DMS153 treated with DMSO at 0.1 percent for 48 hours (cell line): ENCODE results near the gene ZNF384.

Source experiments
- DNase-seq: peaks from one replicate; lab custom pipeline; 2025; ENCODE audit not compliant: unreplicated experiment; lab: John Stamatoyannopoulos, UW

ZNF384 gene

DNA sequence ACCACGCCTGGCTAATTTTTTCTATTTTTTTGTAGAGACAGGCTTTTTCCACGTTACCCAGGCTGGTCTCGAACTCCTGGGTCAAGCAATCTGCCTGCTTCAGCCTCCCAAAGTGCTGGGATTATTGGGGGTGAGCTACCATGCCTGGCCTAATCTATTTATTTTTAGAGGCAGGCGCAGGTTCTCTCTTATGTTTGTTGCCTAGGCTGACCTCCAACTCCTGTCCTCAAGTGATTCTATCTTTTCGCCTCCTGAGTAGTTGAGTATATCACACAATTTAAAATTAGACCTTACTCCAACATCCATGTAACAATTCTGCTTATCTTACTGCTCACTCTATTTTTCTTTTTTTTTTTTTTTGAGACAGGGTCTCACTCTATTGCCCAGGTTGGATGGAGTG is 35.2 kb downstream of the ZNF384 start:
- no peak for DNase-seq

DNA sequence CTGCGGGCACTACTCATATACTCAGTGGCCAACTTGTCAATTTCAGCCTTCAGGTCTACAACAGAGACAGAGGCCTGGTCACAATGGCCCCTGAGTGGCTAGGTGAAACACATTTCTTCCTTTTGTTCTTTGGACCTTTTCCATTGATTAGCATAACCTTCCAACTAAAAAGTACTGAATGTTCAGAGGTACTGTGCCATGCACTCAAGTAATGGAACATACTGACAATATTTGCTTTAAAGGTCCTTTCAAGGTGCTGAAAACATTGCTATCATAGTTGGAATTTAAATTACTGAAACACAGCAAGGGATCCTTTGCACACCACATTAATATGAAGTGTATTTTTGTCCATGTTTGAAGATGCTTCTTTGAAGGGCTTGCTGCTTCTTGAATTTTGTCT is 35.8 kb downstream of the ZNF384 start:
- no peak for DNase-seq

DNA sequence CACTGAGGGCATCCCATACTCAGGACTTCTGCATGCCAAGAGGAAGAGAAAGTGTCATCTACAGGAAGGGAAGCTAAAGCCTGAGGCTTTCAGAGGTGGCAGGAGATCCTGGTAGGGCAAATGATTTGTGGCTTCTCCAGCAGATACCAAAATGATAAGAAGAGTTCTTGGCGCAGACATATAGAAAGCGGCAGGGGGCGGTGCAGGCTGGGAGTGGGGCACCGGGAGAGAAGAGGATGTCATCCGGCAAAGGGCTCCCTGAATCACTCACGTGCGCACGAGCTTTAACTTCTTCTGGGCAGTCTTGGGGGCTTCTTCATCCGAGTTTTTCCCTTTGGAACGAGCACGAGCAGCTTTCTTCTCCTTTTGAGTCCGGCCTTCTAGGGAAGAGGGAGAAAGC is 36.8 kb downstream of the ZNF384 start:
- no peak for DNase-seq

DNA sequence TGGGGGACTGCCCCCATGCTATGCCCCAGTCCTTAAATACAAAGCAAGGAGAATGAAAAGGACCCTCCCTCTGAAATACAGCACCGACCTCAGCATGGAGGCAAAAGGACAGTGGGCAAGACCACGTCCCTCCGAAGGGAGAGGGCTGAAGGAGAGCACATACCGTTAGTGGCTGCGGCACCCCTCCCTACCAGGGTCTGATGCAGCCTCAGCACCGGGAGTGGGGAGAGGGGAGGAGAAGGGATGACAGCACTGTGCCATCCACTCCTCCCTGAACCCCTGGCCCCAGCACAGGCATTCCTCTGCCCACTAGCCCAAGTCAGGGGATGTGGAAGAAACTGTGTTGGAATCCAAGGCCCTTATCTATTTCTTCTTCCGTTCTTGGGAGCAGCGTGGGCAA is 38.3 kb downstream of the ZNF384 start:
- no peak for DNase-seq

DNA sequence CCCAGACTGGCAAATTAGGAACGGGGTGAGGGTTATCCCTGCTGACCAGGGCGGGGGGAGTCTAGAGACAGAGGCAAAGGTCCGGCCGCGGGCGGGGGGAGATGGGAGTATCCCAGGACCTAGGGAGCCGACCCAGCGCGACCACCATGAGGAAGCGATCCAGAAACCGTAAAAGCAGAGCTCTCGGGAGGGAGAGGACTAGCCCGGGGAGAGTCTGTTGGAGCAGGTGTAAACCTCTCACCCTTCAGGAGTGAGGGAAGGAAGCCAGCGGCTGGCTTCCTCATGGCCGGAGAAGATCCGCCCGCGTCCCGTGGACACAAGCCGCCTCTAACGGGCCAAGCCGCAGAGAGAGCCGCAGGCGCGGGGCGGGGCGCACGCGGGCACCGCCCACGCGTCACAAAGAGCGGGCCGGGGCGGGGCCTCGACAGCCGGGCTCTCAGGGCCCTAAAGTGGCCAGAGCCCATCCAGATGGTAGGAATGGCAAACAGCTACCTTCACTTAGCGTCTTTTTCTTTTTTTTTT is 42.0 kb downstream of the ZNF384 start, which contains the start of gene ACRBP:
TSS of gene ACRBP (minus strand) at position 350 of the 522 bp plus-strand sequence. CDS start at position 284, 66 bp downstream.
- DNase-seq: no peak

DNA sequence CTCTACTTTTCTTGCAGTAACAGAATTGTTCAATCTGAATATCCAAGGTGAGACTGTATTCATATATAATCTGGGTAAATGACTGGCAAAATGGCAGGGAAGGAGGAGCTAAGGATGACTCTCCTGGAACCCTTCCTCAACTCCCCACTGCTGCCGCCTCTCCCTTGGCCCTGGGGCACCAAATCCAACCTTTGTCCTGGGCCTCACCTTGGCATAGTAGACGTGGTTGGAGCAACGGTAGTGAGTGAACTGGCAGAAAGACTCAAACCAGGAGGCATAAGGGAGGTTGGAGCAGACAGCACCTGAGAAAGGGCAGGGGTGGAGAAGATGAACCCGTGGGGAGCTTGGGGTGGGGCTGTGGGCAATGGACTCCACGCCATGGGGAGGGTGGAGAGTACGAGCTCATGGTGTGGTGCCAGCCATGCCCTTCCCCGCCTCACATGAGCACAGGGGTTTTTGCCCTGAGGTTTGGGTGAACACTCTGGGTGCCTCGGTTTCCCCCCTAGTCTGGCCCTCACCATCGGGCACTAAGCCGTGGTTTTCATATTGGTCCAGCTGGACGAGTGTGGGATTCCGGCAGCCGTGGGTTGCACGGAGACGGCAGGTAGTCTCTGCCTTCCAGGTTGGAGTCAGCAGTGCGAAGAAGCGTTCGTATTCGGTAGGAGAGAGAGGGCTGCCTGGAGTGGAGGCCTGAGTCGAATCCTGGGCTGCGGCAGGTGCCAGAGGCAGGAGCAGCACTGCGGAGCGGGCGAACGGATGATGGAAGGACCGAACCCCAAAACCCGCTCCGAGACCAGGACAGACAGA is 42.7 kb downstream of the ZNF384 start:
- DNase-seq: no peak

DNA sequence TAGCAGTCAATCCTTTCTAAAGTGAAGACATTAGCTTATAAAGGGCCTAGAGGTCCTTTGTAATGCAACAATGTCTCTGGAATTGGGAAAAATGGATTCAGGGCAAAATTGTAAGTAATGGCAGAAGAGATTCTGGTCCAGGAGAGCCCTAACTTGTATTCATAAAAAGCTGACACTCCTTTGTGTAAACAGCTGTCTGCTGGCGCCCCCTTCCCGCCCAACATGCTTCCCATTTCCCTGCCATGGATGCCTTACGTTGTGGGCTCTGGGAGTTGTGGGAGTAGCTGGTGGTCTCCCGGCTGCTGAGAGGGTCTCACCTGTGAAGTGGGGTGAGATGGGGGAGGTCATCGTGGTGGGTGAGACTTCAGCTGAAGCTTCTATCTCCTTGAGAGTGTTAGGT is 44.3 kb downstream of the ZNF384 start:
- no peak for DNase-seq

DNA sequence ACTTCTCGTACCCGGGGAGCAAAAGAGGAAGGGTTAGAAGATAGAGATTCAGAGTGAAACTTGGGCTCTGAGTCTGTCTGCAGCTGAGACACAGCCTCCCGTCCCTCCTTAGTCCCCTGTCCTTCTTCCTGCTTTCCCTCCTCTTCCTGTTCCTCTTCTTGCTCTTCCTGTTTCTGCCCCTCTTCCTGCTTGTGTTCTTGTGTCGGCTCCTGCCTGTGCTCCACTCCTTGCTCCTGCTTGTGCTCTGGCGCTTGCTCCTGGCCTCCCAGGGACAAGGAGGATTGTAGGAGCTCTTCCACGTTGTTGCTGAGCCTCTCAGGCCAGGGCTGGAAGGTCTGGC is 44.9 kb downstream of the ZNF384 start:
- DNase-seq: no peak

DNA sequence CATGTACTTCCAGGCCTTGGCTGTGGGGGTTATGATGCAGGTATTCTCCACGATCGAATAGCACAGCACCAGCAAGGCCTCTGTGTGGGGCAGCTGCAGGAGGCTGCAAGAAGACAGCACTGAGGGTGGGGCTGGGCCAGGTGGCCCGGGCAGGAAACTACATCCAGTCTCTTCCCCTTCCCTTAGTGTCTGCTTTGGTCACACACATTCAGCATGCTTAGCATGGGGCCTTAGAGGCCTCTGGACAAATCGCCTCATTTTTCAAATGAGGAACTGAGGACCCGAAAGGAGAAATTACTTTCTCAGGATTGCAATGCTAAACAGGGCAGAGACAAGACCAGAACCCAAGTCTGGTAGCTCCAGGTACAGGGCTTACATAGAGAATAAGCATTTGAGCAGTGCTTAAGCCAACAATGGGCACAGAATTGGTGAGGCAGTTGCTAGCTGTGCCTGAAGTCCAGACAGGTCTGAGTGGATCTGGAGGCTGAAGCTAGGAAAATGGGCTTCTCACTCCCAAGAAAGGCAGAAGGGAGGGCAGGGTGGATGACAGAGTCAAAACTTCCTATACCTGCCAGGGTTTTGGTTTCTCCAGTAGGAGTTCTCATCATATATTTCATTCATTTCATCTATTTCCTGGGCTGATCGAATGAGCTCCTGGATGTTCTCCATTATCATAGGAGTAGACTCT is 45.5 kb downstream of the ZNF384 start:
- DNase-seq: no peak

DNA sequence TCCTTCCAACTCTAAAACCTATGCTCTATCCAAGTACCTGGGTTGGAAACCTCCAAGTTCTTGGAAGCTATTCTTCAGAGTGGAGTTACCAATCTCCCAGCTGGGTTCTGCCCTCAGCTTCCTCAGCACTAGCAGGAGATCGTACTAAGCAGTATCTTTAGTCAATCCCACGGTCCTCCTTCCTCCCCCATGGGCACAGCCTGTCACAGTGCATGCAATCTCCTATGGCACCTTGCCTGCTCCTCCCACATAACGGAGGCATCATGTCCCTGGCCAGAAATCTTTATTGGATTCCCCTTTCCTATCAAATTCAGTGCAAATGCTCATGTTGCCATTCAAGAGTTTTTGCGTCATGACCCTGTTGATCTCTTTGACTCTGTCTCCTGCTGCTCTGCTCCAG is 48.0 kb downstream of the ZNF384 start:
- DNase-seq: no peak

DNA sequence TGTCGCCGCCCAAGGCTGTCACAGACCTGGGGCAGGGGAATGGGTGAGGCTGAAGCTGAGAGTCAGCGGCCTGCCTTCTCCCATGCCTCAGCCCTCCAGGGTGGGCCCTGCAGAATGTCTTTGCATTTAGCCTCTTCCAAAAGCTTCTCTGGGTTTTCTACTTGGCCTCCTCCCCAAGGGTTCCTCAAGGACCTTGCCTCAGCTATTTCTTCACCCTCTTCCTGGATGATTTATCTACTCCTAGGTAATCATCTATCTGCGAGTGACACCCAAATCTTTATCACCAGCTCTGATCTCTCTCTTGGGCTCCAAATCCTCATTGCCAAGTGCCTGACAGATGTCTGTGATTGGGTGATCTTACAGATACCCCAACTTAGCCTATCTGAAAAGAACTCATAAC is 48.7 kb downstream of the ZNF384 start:
- no peak for DNase-seq

DNA sequence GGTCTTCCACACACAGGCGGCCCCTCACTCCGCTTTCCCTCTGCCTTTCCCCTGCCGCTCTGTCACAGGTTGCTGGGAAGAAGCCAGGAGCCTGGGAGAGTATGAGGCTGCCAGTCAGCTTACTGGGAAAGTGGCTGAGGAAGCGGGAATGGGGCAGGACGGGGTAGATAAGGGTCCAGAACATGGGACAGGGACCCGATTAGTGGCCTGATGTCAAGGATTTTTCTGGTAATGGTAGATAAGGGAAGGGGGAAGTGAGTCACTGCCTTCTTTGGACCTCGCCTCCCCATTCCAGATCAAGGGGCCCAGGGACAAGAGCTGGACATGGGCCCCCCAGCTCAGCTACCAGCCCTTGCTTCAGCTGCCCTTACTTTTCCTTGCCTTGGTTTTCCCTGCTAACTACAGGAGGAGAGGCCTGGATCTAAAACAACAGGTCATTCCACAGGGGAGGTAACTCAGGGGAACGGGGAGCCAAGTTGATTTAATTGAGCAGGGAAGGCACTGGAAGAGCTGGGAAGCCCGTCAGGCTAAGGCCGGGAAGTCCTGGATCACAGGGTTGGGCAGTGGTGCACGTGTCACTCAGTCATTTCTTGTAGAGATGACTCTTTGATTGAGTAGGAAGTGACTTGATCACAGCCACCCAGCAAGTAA is 49.9 kb downstream of the ZNF384 start:
- DNase-seq: no peak

DNA sequence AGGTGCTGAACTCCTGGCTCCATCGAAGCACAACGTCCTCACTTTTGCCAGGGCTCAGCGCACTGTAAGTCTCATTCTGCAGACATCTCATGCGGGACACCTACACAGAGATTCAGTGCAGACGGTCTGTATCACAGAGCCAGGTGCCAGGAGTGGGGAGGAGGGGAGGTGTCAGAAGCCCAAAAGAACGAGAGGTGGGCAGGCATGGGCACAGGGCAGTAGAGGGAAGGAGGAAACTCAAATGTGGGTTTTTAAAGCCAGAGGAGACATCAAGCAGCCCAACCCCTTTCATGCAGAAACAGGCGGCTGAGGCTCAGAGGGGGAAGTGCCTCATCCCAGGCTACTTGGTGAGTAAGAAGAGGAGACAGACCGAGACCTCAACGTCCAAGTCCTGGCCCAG is 50.9 kb downstream of the ZNF384 start:
- DNase-seq: no peak

DNA sequence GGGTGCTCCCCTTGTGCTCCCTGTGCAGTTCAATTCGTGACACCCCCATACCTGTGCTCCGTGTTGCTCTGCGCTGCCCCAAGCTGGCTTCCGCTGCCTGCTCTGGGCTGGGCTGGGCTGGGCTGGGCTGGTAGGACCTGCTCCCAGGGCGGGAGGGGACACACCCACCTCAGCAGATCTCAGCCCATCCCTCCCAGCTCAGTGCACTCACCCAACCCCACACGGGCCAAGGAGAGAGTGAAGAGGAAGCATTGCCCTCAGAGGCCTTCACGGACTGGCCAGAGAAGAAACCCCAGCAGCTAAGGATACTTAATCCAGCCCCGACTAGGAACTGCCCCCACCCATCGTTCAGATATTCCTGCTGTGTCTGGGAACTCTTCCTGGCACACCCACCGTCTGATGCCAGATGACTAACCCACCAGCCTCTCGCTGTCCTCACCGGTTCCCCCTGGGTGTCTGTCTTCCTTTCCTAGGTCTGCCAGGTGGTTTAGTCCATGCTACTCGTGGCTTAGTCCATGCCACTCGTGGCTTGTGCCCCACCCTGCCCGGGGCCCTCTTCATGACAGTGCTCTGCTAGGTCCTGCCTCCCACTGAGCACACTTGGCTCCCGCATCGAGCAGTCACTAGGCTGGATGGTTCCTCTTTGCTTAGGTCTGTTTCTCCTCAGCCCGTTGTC is 53.2 kb downstream of the ZNF384 start, which contains the start of gene LPAR5:
TSS of gene LPAR5 (minus strand) at position 104 of the 676 bp plus-strand sequence. CDS start 14,711 bp downstream, outside the sequence.
- DNase-seq: no peak

DNA sequence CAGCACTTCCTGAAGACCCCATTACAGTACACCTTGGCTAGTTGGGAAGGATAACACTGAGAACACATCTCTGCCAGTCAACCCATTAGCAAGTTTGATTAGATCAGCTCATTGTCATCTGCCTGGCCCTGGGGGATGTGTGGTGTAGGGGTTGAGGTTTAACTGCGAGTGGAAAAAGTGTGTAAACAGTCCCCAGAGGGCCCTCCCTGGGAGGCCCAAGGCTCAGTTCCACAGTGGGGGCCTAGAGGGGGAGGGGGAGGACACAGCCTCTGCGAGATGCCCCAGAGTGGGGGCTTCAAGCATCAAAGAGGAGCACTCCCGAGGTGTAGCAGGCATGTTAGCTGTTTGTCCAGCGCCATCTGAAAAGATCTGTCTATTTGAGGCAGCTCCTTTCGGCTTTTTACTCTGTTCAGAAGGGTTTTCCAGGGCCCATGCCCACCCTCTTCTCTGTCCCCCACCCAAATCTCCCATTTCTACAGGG is 53.8 kb downstream of the ZNF384 start:
- no peak for DNase-seq

DNA sequence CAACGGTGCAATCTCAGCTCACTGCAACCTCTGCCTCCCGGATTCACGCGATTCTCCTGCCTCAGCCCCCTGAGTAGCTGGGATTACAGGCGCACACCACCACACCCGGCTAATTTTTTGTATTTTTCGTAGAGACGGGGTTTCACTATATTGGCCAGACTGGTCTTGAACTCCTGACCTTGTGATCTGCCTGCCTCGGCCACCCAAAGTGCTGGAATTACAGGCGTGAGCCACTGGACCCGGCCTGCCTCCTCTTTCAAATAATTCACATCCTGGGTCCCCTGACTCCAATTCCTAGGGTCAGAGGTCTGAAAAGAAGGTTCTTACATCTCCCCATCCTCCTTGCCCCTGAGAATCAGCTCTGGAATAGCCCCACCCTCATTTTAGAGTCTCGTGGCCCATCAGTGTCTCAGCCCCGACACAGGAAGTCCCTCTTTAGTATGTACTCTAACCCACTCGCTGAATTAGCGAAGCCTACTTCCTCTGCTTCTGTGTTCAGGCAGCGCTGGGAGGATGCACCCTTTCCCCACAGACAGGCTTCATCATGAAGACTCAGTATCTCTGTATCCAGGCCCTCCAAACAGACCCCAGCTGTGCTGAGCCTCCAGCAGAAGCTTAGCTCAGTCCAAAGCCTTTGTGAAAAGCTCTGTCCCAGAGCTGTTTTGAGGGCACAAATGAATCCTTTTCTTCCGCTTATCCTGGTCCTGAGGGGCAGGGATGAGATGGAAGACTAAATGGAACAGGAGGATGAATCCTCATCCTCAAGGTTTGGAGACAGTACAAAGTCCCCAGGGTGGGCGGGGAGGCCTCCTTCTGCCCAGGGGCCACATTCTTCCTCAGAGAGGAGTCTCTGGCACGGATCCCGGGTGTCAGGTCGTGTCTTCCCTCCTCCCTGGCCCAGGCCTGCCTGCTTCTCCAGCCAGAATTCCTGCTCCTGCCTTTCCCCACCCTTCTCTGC is 56.9 kb downstream of the ZNF384 start:
- peak; percentile 17 for DNase-seq

DNA sequence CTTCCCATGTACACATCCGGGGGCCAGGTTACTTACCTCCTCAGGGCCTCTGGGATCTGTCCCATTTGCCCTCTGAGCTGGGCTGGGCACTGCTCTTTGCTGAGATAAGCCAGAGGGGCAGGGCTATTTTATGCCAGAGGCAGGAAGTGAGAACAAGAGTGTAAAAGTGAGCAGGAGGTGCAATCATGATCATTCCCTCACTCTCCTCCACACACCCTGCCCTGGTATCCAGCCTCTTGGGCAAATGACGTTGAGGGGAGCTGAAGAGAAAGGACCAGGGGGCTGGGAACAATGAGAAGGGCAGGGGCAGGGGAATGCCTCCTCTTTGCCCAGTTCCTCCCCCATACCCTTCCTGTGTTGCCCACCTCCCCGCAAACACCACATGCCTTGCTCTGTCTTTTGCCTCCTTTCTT is 57.6 kb downstream of the ZNF384 start:
- no peak for DNase-seq

DNA sequence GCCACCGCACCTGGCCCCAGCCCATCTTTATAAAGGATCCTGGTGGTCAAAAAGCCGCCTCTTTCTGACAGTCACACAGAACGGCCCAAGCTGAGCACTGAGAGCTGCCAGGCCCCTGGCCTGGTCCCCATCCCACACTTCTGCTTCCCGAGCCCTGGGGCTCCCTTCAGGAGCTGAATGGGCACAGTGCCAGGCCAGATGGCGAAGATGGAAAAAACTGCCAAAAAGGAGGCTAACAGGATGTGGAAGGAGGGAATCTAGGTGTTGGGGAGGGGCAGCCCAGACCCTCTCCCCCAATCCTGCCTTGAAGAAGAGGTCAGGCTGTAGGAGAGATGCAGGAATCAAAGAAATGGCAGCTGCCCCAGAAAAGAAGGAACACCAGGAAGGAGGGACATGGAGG is 58.4 kb downstream of the ZNF384 start:
- DNase-seq: no peak

DNA sequence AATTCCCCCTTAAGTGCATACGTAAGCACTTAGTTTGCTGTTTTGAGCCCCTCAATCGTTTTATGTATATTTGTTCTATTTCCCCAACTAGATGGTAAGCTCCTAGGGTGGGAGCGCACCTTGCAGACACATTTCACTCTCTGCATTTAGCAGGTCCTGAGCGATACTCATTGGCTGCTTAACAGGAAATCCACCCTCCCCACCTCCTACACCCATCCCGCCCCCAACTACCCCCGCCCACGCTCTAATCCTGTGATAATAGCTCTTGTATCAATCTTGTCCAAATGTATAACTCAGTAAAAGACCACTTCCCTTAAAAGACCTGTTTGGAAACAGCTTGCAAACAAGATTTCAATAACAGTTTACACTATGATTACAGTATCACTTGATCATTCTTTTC is 61.6 kb downstream of the ZNF384 start:
- DNase-seq: peak; percentile 47
